Activated T-helper 1 cell treated with Interleukin-2 at 50 U/mL for 16 hours (primary cell): ENCODE data around the gene CKB.
A peak's percentile ranks its signal among the peaks of the same experiment; 100 is the strongest.
"Not testable (repeated sequence)": the region's sequence is repeated elsewhere in the genome, so short reads cannot be mapped to it uniquely, and the experiment has no call there.

ENCODE experiments used
- DNase-seq: peaks from one replicate; pipeline ENCODE4 v3.0.0-alpha.2; 2020; ENCODE audit warnings: low read depth

CKB gene

GRCh38 chr14:103526247-103526913, 3.8 kb upstream of the CKB start:
- DNase-seq: no peak

- DNase-seq: not testable (repeated sequence)
These were observed 3.0 kb upstream of the CKB start for GRCh38 chr14:103525430-103526246.

- DNase-seq: no peak
These were observed 1.6 kb upstream of the CKB start for GRCh38 chr14:103524002-103524935.

GRCh38 chr14:103523575-103523954, 935 bp upstream of the CKB start:
- no peak for DNase-seq

- no peak for DNase-seq
These were observed 573 bp downstream of the CKB start for GRCh38 chr14:103521951-103522563.

GRCh38 chr14:103521438-103521950, 1.1 kb downstream of the CKB start:
- no peak for DNase-seq

GRCh38 chr14:103520657-103521437, 1.8 kb downstream of the CKB start:
- peak; percentile 47 for DNase-seq

- DNase-seq: no peak
These were observed 2.4 kb downstream of the CKB start for GRCh38 chr14:103520269-103520656.

- no peak for DNase-seq
These were observed 2.8 kb downstream of the CKB start for GRCh38 chr14:103519837-103520212.

GRCh38 chr14:103519043-103519836, 3.4 kb downstream of the CKB start:
- no peak for DNase-seq

- no peak for DNase-seq
These were observed 4.1 kb downstream of the CKB start for GRCh38 chr14:103518422-103519042.

- DNase-seq: no peak
These were observed 4.8 kb downstream of the CKB start for GRCh38 chr14:103517721-103518421.

GRCh38 chr14:103517174-103517566, 5.5 kb downstream of the CKB start:
- DNase-seq: no peak

GRCh38 chr14:103516426-103517173, 6.0 kb downstream of the CKB start:
- no peak for DNase-seq

GRCh38 chr14:103514596-103515421, 7.8 kb downstream of the CKB start:
- no peak for DNase-seq

- DNase-seq: no peak
These were observed 9.7 kb downstream of the CKB start for GRCh38 chr14:103512701-103513611.
